ENCODE measurements around the gene MAST1. TPM values are rescaled to one million over a fixed set of nuclear protein-coding genes. Genes with fewer than 3 reads are reported as not detected.

MAST1 gene
- total RNA-seq, 1 donor from 2014 or later: 1.2 TPM

DNA sequence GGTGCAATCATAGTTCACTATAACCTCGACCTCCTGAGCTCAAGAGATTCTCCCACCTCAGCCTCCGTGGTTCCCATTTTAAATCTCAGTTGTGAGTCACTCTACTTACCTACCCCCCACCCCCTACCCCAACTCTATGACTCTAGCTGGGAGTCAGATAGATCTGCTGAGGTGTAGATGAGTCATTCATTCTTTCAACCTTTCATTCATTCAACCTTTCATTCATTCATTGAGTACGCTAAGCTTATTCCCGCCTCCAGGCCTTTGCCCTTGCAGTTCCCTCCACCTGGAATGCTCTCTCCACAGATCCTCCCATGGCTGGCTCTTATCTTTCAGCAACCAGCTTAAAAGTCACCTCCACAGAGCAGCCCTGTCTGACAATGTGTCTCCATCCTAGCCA is 1.1 kb upstream of the MAST1 start:
- intact Hi-C loops (cut with DNase I): no loop called here
- Histone ChIP-seq H3K27ac (no peak overlapping the region), H3K4me3 (no peak overlapping the region), H3K36me3 (no peaks in the 10 kb centered on the region), H3K27me3 (peaks cover 51% of the 10 kb centered on the region), H3K9me3 (no peaks in the 10 kb centered on the region), H3K4me1 (peaks cover 26% of the 10 kb centered on the region)
- no peak for DNase-seq (ENCODE audit: extremely low spot score in 2 of 2)
- TF ChIP-seq POLR2AphosphoS5 (IDR thresholded peaks at IDR 0.05; ENCODE audit: insufficient read depth in 1 of 2, low read depth in 1 of 2): no peak
- no peak for TF ChIP-seq POLR2A (IDR thresholded peaks at IDR 0.05)
- TF ChIP-seq, protein P1, sequence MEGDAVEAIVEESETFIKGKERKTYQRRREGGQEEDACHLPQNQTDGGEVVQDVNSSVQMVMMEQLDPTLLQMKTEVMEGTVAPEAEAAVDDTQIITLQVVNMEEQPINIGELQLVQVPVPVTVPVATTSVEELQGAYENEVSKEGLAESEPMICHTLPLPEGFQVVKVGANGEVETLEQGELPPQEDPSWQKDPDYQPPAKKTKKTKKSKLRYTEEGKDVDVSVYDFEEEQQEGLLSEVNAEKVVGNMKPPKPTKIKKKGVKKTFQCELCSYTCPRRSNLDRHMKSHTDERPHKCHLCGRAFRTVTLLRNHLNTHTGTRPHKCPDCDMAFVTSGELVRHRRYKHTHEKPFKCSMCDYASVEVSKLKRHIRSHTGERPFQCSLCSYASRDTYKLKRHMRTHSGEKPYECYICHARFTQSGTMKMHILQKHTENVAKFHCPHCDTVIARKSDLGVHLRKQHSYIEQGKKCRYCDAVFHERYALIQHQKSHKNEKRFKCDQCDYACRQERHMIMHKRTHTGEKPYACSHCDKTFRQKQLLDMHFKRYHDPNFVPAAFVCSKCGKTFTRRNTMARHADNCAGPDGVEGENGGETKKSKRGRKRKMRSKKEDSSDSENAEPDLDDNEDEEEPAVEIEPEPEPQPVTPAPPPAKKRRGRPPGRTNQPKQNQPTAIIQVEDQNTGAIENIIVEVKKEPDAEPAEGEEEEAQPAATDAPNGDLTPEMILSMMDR (IDR thresholded peaks at IDR 0.05): no peak

GRCh38 chr19:12838886-12839756 is 806 bp downstream of the MAST1 start:
- intact Hi-C loops (cut with DNase I): no loop called here
- H3K4me1 ChIP-seq: peaks cover 13% of the 10 kb centered on the region
- no peak for DNase-seq (ENCODE audit: extremely low spot score in 2 of 2)
- H3K9me3 ChIP-seq: no peaks in the 10 kb centered on the region
- H3K36me3 ChIP-seq: no peaks in the 10 kb centered on the region
- H3K4me3 ChIP-seq: peak overlapping the region; percentile 22 to 28
- peaks cover 39% of the 10 kb centered on the region for H3K27me3 ChIP-seq
- TF ChIP-seq, protein P1 (IDR thresholded peaks at IDR 0.05): no peak
- no peak for TF ChIP-seq POLR2AphosphoS5 (IDR thresholded peaks at IDR 0.05; ENCODE audit: insufficient read depth in 1 of 2, low read depth in 1 of 2)
- no peak for TF ChIP-seq POLR2A (IDR thresholded peaks at IDR 0.05)
- no peak overlapping the region for H3K27ac ChIP-seq

DNA sequence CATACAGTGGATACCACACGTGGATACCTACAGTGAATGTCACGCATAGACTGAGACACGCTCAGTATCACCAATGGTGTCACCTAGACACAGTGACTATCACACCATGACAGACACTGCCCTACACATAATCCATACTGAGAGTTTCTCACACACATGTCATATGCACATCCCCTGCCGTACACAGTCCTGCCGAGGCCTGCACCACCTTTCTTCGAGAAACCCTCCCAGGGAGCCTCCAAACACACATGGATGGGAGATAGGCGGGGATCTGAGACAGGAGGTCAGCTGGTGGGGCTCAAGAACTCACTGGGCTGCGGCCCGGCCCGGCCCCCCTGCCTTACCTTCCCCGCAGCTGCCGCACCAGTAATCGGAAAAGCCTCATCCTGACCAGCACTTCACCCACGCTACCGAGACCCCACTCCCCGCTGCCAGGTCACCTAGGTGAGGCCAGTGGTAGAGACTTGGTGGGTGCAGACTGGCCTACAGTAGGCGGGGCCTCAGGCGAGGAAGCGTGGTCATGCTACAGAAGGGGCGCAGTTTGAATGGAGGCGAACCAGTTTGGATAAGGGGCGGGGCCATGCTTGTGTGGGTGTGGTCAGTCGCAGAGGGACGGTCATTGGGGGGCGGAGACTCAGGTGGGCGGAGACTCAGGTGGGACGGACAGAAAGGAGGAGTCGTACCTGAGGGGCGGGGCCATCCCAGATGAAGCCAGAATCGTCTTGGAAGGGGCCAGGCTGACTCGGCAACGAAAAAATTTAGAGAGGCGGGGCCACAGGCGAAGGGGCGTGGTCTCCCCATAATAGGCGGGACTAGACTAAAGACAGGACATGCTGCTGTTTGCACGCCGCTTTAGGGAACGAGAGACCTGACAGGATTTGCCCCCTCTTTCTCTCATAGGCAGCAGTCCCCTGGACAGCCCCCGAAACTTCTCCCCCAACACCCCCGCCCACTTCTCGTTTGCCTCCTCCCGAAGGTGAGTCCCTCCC is 2.1 kb downstream of the MAST1 start:
- peaks cover 35% of the 10 kb centered on the region for H3K27me3 ChIP-seq
- DNase-seq (ENCODE audit: extremely low spot score in 2 of 2): no peak
- no peak overlapping the region for H3K27ac ChIP-seq
- H3K4me3 ChIP-seq: no peak overlapping the region
- peaks cover 9% of the 10 kb centered on the region for H3K4me1 ChIP-seq
- intact Hi-C loops (cut with DNase I): no loop called here
- no peaks in the 10 kb centered on the region for H3K9me3 ChIP-seq
- H3K36me3 ChIP-seq: no peaks in the 10 kb centered on the region
- TF ChIP-seq, protein P1 (IDR thresholded peaks at IDR 0.05): no peak
- TF ChIP-seq POLR2AphosphoS5 (IDR thresholded peaks at IDR 0.05; ENCODE audit: insufficient read depth in 1 of 2, low read depth in 1 of 2): no peak
- no peak for TF ChIP-seq POLR2A (IDR thresholded peaks at IDR 0.05)

- H3K36me3 ChIP-seq: no peaks in the 10 kb centered on the region
- H3K9me3 ChIP-seq: no peaks in the 10 kb centered on the region
- peaks cover 29% of the 10 kb centered on the region for H3K27me3 ChIP-seq
- H3K4me3 ChIP-seq: no peak overlapping the region
- intact Hi-C loops (cut with DNase I): no loop called here
- no peak for DNase-seq (ENCODE audit: extremely low spot score in 2 of 2)
- H3K27ac ChIP-seq: no peak overlapping the region
- peaks cover 9% of the 10 kb centered on the region for H3K4me1 ChIP-seq
- TF ChIP-seq, protein P1 (IDR thresholded peaks at IDR 0.05): no peak
- TF ChIP-seq POLR2AphosphoS5 (IDR thresholded peaks at IDR 0.05; ENCODE audit: insufficient read depth in 1 of 2, low read depth in 1 of 2) (no peak), POLR2A (IDR thresholded peaks at IDR 0.05) (no peak)
Measured at GRCh38 chr19:12841094-12841493, 2.8 kb downstream of the MAST1 start.
